Measurements from ENCODE around the gene SQSTM1. TPM values are rescaled to one million over a fixed set of nuclear protein-coding genes. Genes with fewer than 3 reads are reported as not detected.

The SQSTM1 gene
- total and polyA plus RNA-seq, 2 of the 8 experiments (the other 6 are each of a cell fraction or from before 2014, with no cell fraction given) = 78.6 to 110 TPM

- TF ChIP-seq CHD7 (IDR thresholded peaks at IDR 0.05; ENCODE audit: insufficient replicate concordance, low read length) (no peak), FOSL1 (IDR thresholded peaks at IDR 0.05; ENCODE audit: insufficient read depth, low read depth, low read length) (no peak), USF2 (IDR thresholded peaks at IDR 0.05; ENCODE audit: low read length) (no peak), SP1 (IDR thresholded peaks at IDR 0.05; ENCODE audit: low read depth, low read length) (no peak), RXRA (IDR thresholded peaks at IDR 0.05; ENCODE audit: insufficient read depth, low read depth, low read length) (no peak), GABPA (IDR thresholded peaks at IDR 0.05; ENCODE audit: borderline replicate concordance, insufficient read depth, low read length) (no peak), CTBP2 (IDR thresholded peaks at IDR 0.05; ENCODE audit: borderline replicate concordance, insufficient read depth, insufficient read length, low read length) (no peak), RBBP5 (IDR thresholded peaks at IDR 0.05; ENCODE audit: borderline replicate concordance, low read depth, low read length) (no peak), E2F6 (IDR thresholded peaks at IDR 0.05) (no peak), TCF12 (IDR thresholded peaks at IDR 0.05; ENCODE audit: low read depth, low read length) (no peak)
Observed at GRCh38 chr5:179868541-179868940, 47.8 kb downstream of the SQSTM1 start (continued).

Measured in H1 (cell line).